GM12872 (cell line): ENCODE data around the gene CBX2.

Source experiments
- CTCF ChIP-seq: IDR thresholded peaks from 3 replicates; pipeline ENCODE4 v1.5.1; 2011; ENCODE audit warnings: low read depth, mild to moderate bottlenecking, low read length, moderate library complexity; ENCODE audit not compliant: insufficient read depth

Gene CBX2

GRCh38 chr17:79799174-79799537 is 21.2 kb downstream of the CBX2 start:
- no peak for TF ChIP-seq CTCF

- no peak for TF ChIP-seq CTCF
Observed at GRCh38 chr17:79799538-79800324, 21.8 kb downstream of the CBX2 start.

GRCh38 chr17:79800325-79801155 is 22.6 kb downstream of the CBX2 start:
- TF ChIP-seq CTCF, result no peak

GRCh38 chr17:79801156-79802038 is 23.4 kb downstream of the CBX2 start:
- no peak for TF ChIP-seq CTCF

- TF ChIP-seq CTCF, result no peak
Observed at GRCh38 chr17:79802039-79802735, 24.2 kb downstream of the CBX2 start.

- no peak for TF ChIP-seq CTCF
Observed at GRCh38 chr17:79802736-79803420, 24.9 kb downstream of the CBX2 start.
